ENCODE measurements around the gene SRPK2.
A peak's percentile ranks its signal among the peaks of the same experiment; 100 is the strongest.

Gene SRPK2

GRCh38 chr7:105389889-105390288, 1.2 kb upstream of the SRPK2 start:
- no peak for DNase-seq (ENCODE audit: low read depth)
- TF ChIP-seq CTCF (conservative IDR thresholded peaks at IDR 0.05; ENCODE audit: low read depth, low read length) = no peak
- no peak overlapping the region for H3K4me3 ChIP-seq (ENCODE audit: low read depth, low read length)

- peak; percentile 10 for TF ChIP-seq CTCF (conservative IDR thresholded peaks at IDR 0.05; ENCODE audit: low read depth, low read length)
- H3K4me3 ChIP-seq (ENCODE audit: low read depth, low read length) = peak overlapping the region; percentile 74
- peak; percentile 60 for DNase-seq (ENCODE audit: low read depth)
Measured at GRCh38 chr7:105389088-105389650, 448 bp upstream of the SRPK2 start.

GRCh38 chr7:105387508-105388355, 989 bp downstream of the SRPK2 start:
- TF ChIP-seq CTCF (conservative IDR thresholded peaks at IDR 0.05; ENCODE audit: low read depth, low read length) = peak; percentile 12
- peak; percentile 55 for DNase-seq (ENCODE audit: low read depth)
- H3K4me3 ChIP-seq (ENCODE audit: low read depth, low read length) = peak overlapping the region; percentile 74

- TF ChIP-seq CTCF (conservative IDR thresholded peaks at IDR 0.05; ENCODE audit: low read depth, low read length) = no peak
- H3K4me3 ChIP-seq (ENCODE audit: low read depth, low read length) = no peak overlapping the region
- DNase-seq (ENCODE audit: low read depth) = no peak
Measured at GRCh38 chr7:105377903-105378302, 10.8 kb downstream of the SRPK2 start.

GRCh38 chr7:105376908-105377533, 11.7 kb downstream of the SRPK2 start:
- no peak for TF ChIP-seq CTCF (conservative IDR thresholded peaks at IDR 0.05; ENCODE audit: low read depth, low read length)
- H3K4me3 ChIP-seq (ENCODE audit: low read depth, low read length) = no peak overlapping the region
- no peak for DNase-seq (ENCODE audit: low read depth)

GRCh38 chr7:105369944-105370343, 18.8 kb downstream of the SRPK2 start:
- TF ChIP-seq CTCF (conservative IDR thresholded peaks at IDR 0.05; ENCODE audit: low read depth, low read length) = no peak
- no peak for DNase-seq (ENCODE audit: low read depth)
- H3K4me3 ChIP-seq (ENCODE audit: low read depth, low read length) = no peak overlapping the region

Measured in choroid plexus epithelial cell (primary cell).